Gastroesophageal sphincter (tissue), 4 donors: ENCODE results near the gene CEP170B. TPM values are rescaled to one million over a fixed set of nuclear protein-coding genes. Genes with fewer than 3 reads are reported as not detected.

Source experiments
- ATAC-seq: fragments of 150-250 bp; one replicate; pipeline ENCODE4 v1.9.1; 2016; ENCODE audit warnings: mild to moderate bottlenecking, moderate library complexity
- H3K27ac ChIP-seq, 4 donors: fragments of 200-600 bp; sonication (generic) in 3 of 4; 1 replicate in 3 of 4; 2 replicates in 1 of 4; pipeline ENCODE4 v1.5.1; 2016 to 2019
- H3K27me3 ChIP-seq: fragments of 200-600 bp; sonication (generic); one replicate; pipeline ENCODE4 v1.5.1; 2019
- H3K36me3 ChIP-seq, 2 donors: fragments of 200-600 bp; sonication (generic); one replicate each; pipeline ENCODE4 v1.5.1; 2019; ENCODE audit warnings: control low read depth in 1 of 2
- H3K4me1 ChIP-seq, 3 donors: fragments of 200-600 bp; sonication (generic); 1 replicate in 2 of 3; 2 replicates in 1 of 3; pipeline ENCODE4 v1.5.1; 2016 to 2019; ENCODE audit warnings: control low read depth in 2 of 3
- H3K4me3 ChIP-seq, 2 donors: fragments of 200-600 bp; sonication (generic); one replicate each; pipeline ENCODE4 v1.5.1; 2019; ENCODE audit warnings: mild to moderate bottlenecking in 1 of 2, moderate library complexity in 1 of 2
- H3K9me3 ChIP-seq, 3 donors: fragments of 200-600 bp; sonication (generic); one replicate each; pipeline ENCODE4 v1.5.1; 2017 to 2019; ENCODE audit warnings: control low read depth in 2 of 3
- CTCF ChIP-seq, 4 experiments: fragments of 200-600 bp in 2 of 4; fragments of 450-650 bp in 2 of 4; sonication (generic) in 1 of 4; IDR thresholded peaks; one replicate each; pipeline ENCODE4 v1.5.1; 2017 to 2019; ENCODE audit warnings: antibody characterized with exemption in 4 of 4, mild to moderate bottlenecking in 2 of 4, moderate library complexity in 2 of 4
- EP300 ChIP-seq: sonication (generic); formaldehyde crosslinking; IDR thresholded peaks from one replicate; pipeline ENCODE4 v1.6.1; 2017; ENCODE audit warnings: antibody characterized with exemption, mild to moderate bottlenecking
- POLR2A ChIP-seq, 2 donors: fragments of 450-650 bp; IDR thresholded peaks; one replicate each; pipeline ENCODE4 v1.6.1; 2017; ENCODE audit warnings: antibody characterized with exemption in 2 of 2, mild to moderate bottlenecking in 2 of 2, moderate library complexity in 1 of 2
- POLR2AphosphoS5 ChIP-seq: sonication (generic); formaldehyde crosslinking; IDR thresholded peaks from one replicate; pipeline ENCODE4 v1.6.1; 2017; ENCODE audit warnings: antibody characterized with exemption
- WGBS, 2 donors: methylation state at CpG; one replicate each; pipeline ENCODE4 v1.1.5; 2018; ENCODE audit warnings: low coverage in 1 of 2; 5-methylcytosine and 5-hydroxymethylcytosine counted together
- total RNA-seq, 4 donors: library from RNA; depleted of rRNA; stranded (reverse); fragments of >200 nt; gene quantifications; one replicate each; pipeline ENCODE4 v1.1.0, GENCODE V29; 2016

Gene CEP170B
- total RNA-seq, 4 donors from 2014 or later = 18.7 to 64.7 (median 25.5) TPM

DNA sequence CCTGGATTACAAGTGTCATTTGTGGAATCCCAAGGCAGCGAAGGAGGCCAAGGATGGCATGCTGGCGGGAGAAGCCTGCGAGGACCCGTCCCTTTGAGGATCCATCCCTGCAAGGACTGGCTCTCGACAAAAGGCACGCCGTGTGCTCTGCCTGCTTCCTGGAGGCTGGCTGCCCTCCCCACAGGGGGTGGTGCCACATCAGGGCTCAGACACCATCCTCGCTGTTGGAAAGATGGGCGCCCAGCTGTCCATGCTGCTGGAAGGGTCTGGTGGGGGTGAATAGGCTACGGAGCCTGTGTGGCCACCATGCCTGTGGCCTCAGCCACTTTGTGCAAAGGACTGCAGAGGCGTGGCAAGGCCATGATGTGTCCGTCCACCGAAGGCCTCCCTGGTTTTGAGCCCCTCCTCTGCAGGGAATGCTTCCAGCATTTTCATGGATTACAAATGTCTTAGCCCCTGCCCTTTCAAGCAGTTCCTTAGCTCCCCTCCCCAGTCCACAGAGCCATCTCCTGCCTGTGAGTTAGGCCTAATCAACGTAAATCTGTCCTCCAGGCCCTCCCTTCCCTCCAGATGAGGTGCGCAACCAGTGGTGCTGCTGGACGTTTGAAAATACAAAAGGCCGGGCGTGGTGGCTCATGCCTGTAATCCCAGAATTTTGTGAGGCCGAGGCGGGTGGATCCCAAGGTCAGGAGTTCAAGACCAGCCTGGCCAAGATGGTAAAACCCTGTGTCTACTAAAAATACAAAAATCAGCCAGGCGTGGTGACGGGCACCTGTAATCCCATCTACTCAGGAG lies 42.0 kb upstream of the CEP170B start:
- 71 to 94% methylated on average over 3 to 6 of the region's 22 CpGs for WGBS, 2 donors
- ATAC-seq = no peak
- no peak for TF ChIP-seq POLR2AphosphoS5
- TF ChIP-seq CTCF (IDR thresholded peaks at IDR 0.05) = no peak
- H3K27me3 ChIP-seq = peaks cover 5% of the 10 kb centered on the region
- no peaks in the 10 kb centered on the region for H3K9me3 ChIP-seq
- H3K4me3 ChIP-seq = no peak overlapping the region
- H3K27ac ChIP-seq = no peak overlapping the region
- peaks cover 0 to 33% (median 13%) of the 10 kb centered on the region in 3 donors for H3K4me1 ChIP-seq
- peaks cover 0 to 5% of the 10 kb centered on the region in 2 donors for H3K36me3 ChIP-seq

GRCh38 chr14:104824353-104824997 lies 40.6 kb upstream of the CEP170B start:
- H3K4me3 ChIP-seq = no peak overlapping the region
- no peaks in the 10 kb centered on the region for H3K36me3 ChIP-seq
- no peak for ATAC-seq
- peaks cover 0 to 34% (median 13%) of the 10 kb centered on the region in 3 donors for H3K4me1 ChIP-seq
- no peak overlapping the region for H3K27ac ChIP-seq
- 100% methylated on average over 2 of the region's 2 CpGs for WGBS, 2 donors
- TF ChIP-seq POLR2AphosphoS5 (no peak), EP300 (no peak), CTCF (IDR thresholded peaks at IDR 0.05) (no peak), POLR2A (IDR thresholded peaks at IDR 0.05) (no peak)
- H3K9me3 ChIP-seq = no peaks in the 10 kb centered on the region
- peaks cover 5% of the 10 kb centered on the region for H3K27me3 ChIP-seq

- 3% methylated on average over 4 of the region's 54 CpGs; no CpG with 5 or more reads in 1 of the 2 donors for WGBS, 2 donors
- TF ChIP-seq EP300 = no peak
- TF ChIP-seq CTCF (IDR thresholded peaks at IDR 0.05) = peak in 3 of 4 experiments; percentile 80 to 94 (median 86)
- no peak for TF ChIP-seq POLR2A (IDR thresholded peaks at IDR 0.05)
- TF ChIP-seq POLR2AphosphoS5 = peak; percentile 19
- Histone ChIP-seq H3K9me3 (no peaks in the 10 kb centered on the region), H3K4me1 (peaks cover 0 to 25% (median 13%) of the 10 kb centered on the region in 3 donors), H3K27ac (peak overlapping the region in 2 of 4 donors; percentile 48 to 72), H3K36me3 (no peaks in the 10 kb centered on the region), H3K4me3 (peak overlapping the region; percentile 45 to 56), H3K27me3 (peaks cover 5% of the 10 kb centered on the region)
- ATAC-seq = peak; percentile 92
Measured at GRCh38 chr14:104826189-104826860, 38.7 kb upstream of the CEP170B start.

GRCh38 chr14:104826861-104827176 lies 38.2 kb upstream of the CEP170B start:
- TF ChIP-seq POLR2AphosphoS5 (no peak), POLR2A (IDR thresholded peaks at IDR 0.05) (no peak), CTCF (IDR thresholded peaks at IDR 0.05) (no peak), EP300 (no peak)
- peaks cover 5% of the 10 kb centered on the region for H3K27me3 ChIP-seq
- H3K4me3 ChIP-seq = peak overlapping the region; percentile 45 to 56
- no peaks in the 10 kb centered on the region for H3K9me3 ChIP-seq
- H3K4me1 ChIP-seq = peaks cover 0 to 25% (median 13%) of the 10 kb centered on the region in 3 donors
- ATAC-seq = no peak
- WGBS, 2 donors = no CpG with 5 or more reads among the region's 27 CpGs
- no peaks in the 10 kb centered on the region for H3K36me3 ChIP-seq
- peak overlapping the region in 2 of 4 donors; percentile 22 to 57 for H3K27ac ChIP-seq
